ENCODE results near the gene FKRP. TPM values are rescaled to one million over a fixed set of nuclear protein-coding genes. Genes with fewer than 3 reads are reported as not detected.

FKRP gene
- total RNA-seq, 1 experiment from 2014 or later: 10.6 TPM

- Histone ChIP-seq H3K4me1 (replicated peaks; ENCODE audit: insufficient read depth) (peaks cover 27% of the 10 kb centered on the region), H3F3A (ENCODE audit: insufficient read depth, low read depth) (peaks cover 87% of the 10 kb centered on the region), H3K36me3 (ENCODE audit: low read depth) (peaks cover 21% of the 10 kb centered on the region), H3K27ac (no peak overlapping the region), H2AFZ (no peak overlapping the region), H3K4me2 (no peak overlapping the region), H3K4me3 (no peak overlapping the region), H3K9me3 (ENCODE audit: insufficient read depth, low read depth) (no peaks in the 10 kb centered on the region), H3K27me3 (ENCODE audit: insufficient read depth, low read depth) (no peaks in the 10 kb centered on the region), H3K9me2 (ENCODE audit: insufficient read depth) (no peaks in the 10 kb centered on the region), H3K79me2 (ENCODE audit: low read depth) (no peaks in the 10 kb centered on the region), H4K20me1 (ENCODE audit: insufficient read depth) (peaks cover 30% of the 10 kb centered on the region)
- TF ChIP-seq CTCF (conservative IDR thresholded peaks at IDR 0.05) (no peak), EZH2 (IDR thresholded peaks at IDR 0.05; ENCODE audit: low read depth) (no peak)
- ChIA-PET POLR2A (ENCODE audit: unreplicated experiment) (no interaction called here), CTCF (interaction anchor here (0.5 to 0.7 kb wide), 2 partner anchors 68 to 97 kb away, joined by 4 to 5 read pairs; no protein-coding TSS in a partner anchor)
- DNase-seq: peak in 1 of 2 experiments; percentile 30
- TSS peak; percentile 7 for BruUV-seq (replicated peaks)
- intact Hi-C loops (cut with micrococcal nuclease; ENCODE audit: unreplicated experiment): no loop called here
These were observed 26.5 kb downstream of the FKRP start for GRCh38 chr19:46772170-46773017.

- DNase-seq: no peak
- CTCF ChIA-PET: interaction anchor here (0.7 kb wide), 1 partner anchor 96 kb away, joined by 4 read pairs; no protein-coding TSS in a partner anchor
- peaks cover 35% of the 10 kb centered on the region for H4K20me1 ChIP-seq (ENCODE audit: insufficient read depth)
- peaks cover 4% of the 10 kb centered on the region; the same call in 1 of the 2 replicates for H3K79me2 ChIP-seq (ENCODE audit: low read depth)
- no TSS peak for BruUV-seq (replicated peaks)
- no peak overlapping the region for H3K27ac ChIP-seq
- intact Hi-C loops (cut with micrococcal nuclease; ENCODE audit: unreplicated experiment): no loop called here
- H3K9me2 ChIP-seq (ENCODE audit: insufficient read depth): no peaks in the 10 kb centered on the region
- H3F3A ChIP-seq (ENCODE audit: insufficient read depth, low read depth): peaks cover 91% of the 10 kb centered on the region
- no peaks in the 10 kb centered on the region for H3K9me3 ChIP-seq (ENCODE audit: insufficient read depth, low read depth)
- H3K4me3 ChIP-seq: no peak overlapping the region
- H3K27me3 ChIP-seq (ENCODE audit: insufficient read depth, low read depth): no peaks in the 10 kb centered on the region
- TF ChIP-seq EZH2 (IDR thresholded peaks at IDR 0.05; ENCODE audit: low read depth) (no peak), CTCF (conservative IDR thresholded peaks at IDR 0.05) (no peak)
- peaks cover 27% of the 10 kb centered on the region for H3K4me1 ChIP-seq (replicated peaks; ENCODE audit: insufficient read depth)
- H2AFZ ChIP-seq: no peak overlapping the region
- no peak overlapping the region for H3K4me2 ChIP-seq
- peaks cover 25% of the 10 kb centered on the region for H3K36me3 ChIP-seq (ENCODE audit: low read depth)
- POLR2A ChIA-PET (ENCODE audit: unreplicated experiment): no interaction called here
These were observed 27.2 kb downstream of the FKRP start for GRCh38 chr19:46773018-46773399.

GRCh38 chr19:46775642-46776258, 29.9 kb downstream of the FKRP start:
- no TSS peak for BruUV-seq (replicated peaks)
- no peak overlapping the region for H3K4me2 ChIP-seq
- no peak overlapping the region for H3K27ac ChIP-seq
- peaks cover 31% of the 10 kb centered on the region for H3K79me2 ChIP-seq (ENCODE audit: low read depth)
- H3K36me3 ChIP-seq (ENCODE audit: low read depth): peaks cover 47% of the 10 kb centered on the region
- H3K9me2 ChIP-seq (ENCODE audit: insufficient read depth): no peaks in the 10 kb centered on the region
- peaks cover 90% of the 10 kb centered on the region for H3F3A ChIP-seq (ENCODE audit: insufficient read depth, low read depth)
- H3K27me3 ChIP-seq (ENCODE audit: insufficient read depth, low read depth): no peaks in the 10 kb centered on the region
- CTCF ChIA-PET: interaction anchor here (0.6 kb wide), 1 partner anchor 59 kb away, joined by 11 read pairs; the partner anchor contains the start of gene PRKD2
- POLR2A ChIA-PET (ENCODE audit: unreplicated experiment): no interaction called here
- peaks cover 59% of the 10 kb centered on the region for H4K20me1 ChIP-seq (ENCODE audit: insufficient read depth)
- no peak for DNase-seq
- no peak overlapping the region for H2AFZ ChIP-seq
- H3K4me1 ChIP-seq (replicated peaks; ENCODE audit: insufficient read depth): peaks cover 19% of the 10 kb centered on the region
- no peak for TF ChIP-seq CTCF (conservative IDR thresholded peaks at IDR 0.05)
- no peak for TF ChIP-seq EZH2 (IDR thresholded peaks at IDR 0.05; ENCODE audit: low read depth)
- H3K9me3 ChIP-seq (ENCODE audit: insufficient read depth, low read depth): no peaks in the 10 kb centered on the region
- intact Hi-C loops (cut with micrococcal nuclease; ENCODE audit: unreplicated experiment): no loop called here
- H3K4me3 ChIP-seq: no peak overlapping the region

All from PC-9 (cell line).